IgD-negative memory B cell (primary cell): Measurements from ENCODE around the gene DLGAP5. TPM values are rescaled to one million over a fixed set of nuclear protein-coding genes. Genes with fewer than 3 reads are reported as not detected.

ENCODE experiments used
- H3K27ac Mint-ChIP-seq, 3 donors: one replicate each; pipeline ENCODE4 v1.8.0; 2020 to 2022; ENCODE audit warnings: mild to moderate bottlenecking in 3 of 3, mixed read lengths in 3 of 3, moderate library complexity in 1 of 3
- H3K27me3 Mint-ChIP-seq: one replicate; pipeline ENCODE4 v1.8.0; 2021; ENCODE audit warnings: mixed read lengths
- H3K36me3 Mint-ChIP-seq: one replicate; pipeline ENCODE4 v1.8.0; 2020; ENCODE audit warnings: mild to moderate bottlenecking, mixed read lengths
- H3K4me1 Mint-ChIP-seq, 3 donors: one replicate each; pipeline ENCODE4 v1.8.0; 2020 to 2022; ENCODE audit warnings: mixed read lengths in 3 of 3, mild to moderate bottlenecking in 1 of 3
- H3K4me3 Mint-ChIP-seq, 4 donors: one replicate each; pipeline ENCODE4 v1.8.0; 2020 to 2022; ENCODE audit warnings: mild to moderate bottlenecking in 4 of 4, mixed read lengths in 4 of 4, moderate library complexity in 3 of 4
- H3K9me3 Mint-ChIP-seq, 3 donors: one replicate each; pipeline ENCODE4 v1.8.0; 2020 to 2021; ENCODE audit warnings: mixed read lengths in 3 of 3, mild to moderate bottlenecking in 1 of 3
- polyA plus RNA-seq: library from polyadenylated mRNA; unstranded; fragments of 300-500 nt; fragmentation: Illumina TruSeq; gene quantifications from one replicate; pipeline ENCODE4 v1.2.3, GENCODE V29; 2021

DLGAP5 gene
- polyA plus RNA-seq, 1 donor from 2014 or later, result not detected

DNA sequence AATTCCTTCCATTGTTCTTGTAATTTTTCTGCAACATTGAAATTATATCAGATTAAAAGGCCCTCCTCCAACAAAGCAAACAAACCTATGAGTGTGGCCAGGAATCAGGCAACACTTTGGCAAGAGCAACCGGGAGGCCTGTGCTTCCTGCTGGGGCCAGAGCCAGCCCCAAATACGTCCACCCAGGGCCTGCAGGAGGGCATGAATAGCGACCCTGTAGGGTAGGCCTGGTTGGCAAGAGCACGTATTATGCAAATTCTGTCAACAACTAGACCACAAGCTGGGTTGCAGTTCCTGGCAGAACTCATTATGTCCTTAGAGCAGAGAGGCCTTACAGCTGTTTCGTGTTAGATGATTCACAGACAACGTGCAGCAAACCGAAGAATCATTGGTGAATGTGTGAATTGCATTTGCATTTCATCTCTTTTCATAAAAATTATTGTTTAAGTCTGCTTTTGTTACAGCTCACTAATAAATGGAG, 89.2 kb downstream of the DLGAP5 start:
- H3K9me3 Mint-ChIP-seq, result no peaks in the 10 kb centered on the region
- peak overlapping the region; percentile 78 to 95 (median 79) for H3K27ac Mint-ChIP-seq
- peaks cover 38 to 46% (median 42%) of the 10 kb centered on the region in 3 donors for H3K4me1 Mint-ChIP-seq
- H3K4me3 Mint-ChIP-seq, result peak overlapping the region in 3 of 4 donors; percentile 49 to 93 (median 60)
- no peaks in the 10 kb centered on the region for H3K27me3 Mint-ChIP-seq
- no peaks in the 10 kb centered on the region for H3K36me3 Mint-ChIP-seq

DNA sequence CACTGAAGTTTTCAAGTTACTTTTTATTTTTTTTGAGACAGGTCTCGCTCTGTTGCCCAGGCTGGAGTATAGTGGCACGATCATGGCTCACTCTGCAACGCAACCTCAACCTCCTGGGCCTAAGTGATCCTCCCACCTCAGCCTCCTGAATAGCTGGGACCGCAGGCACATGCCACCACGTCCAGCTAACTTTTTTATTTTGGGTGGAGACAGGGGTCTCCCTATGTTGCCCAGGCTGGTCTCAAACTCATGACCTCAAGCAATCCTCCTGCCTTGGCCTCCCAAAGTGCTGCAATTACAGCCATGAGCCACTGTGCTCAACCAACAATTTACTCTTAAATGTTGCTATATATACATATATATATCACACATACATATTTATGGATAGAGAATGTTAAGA, 89.7 kb downstream of the DLGAP5 start:
- Mint-ChIP-seq H3K9me3 (no peaks in the 10 kb centered on the region), H3K4me3 (peak overlapping the region in 1 of 4 donors; percentile 93), H3K4me1 (peaks cover 38 to 50% (median 42%) of the 10 kb centered on the region in 3 donors)

DNA sequence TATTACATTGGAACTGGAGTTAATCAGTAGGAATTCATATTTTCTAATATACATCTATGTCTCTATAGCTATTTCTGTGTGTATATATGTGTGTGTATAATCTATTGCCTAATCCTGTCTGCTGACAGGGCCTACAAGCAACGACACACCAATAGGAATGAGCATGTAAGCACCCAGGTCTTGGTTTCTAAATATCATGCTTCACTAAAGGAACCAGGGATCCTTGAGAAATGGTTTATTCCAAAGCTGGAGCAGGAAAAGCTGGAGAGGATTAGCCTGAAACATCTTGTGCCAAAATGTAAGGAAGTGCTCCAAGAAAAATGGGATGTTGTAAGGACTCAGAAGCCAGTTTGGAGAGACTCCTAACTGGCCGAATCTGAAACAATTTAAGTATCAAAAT, 91.6 kb downstream of the DLGAP5 start:
- no peak overlapping the region for H3K27ac Mint-ChIP-seq

More for the DNA sequence above, 89.7 kb downstream of the DLGAP5 start:
- no peaks in the 10 kb centered on the region for H3K36me3 Mint-ChIP-seq
- H3K27me3 Mint-ChIP-seq, result no peaks in the 10 kb centered on the region
- peak overlapping the region in 2 of 3 donors; percentile 78 to 79 for H3K27ac Mint-ChIP-seq

DNA sequence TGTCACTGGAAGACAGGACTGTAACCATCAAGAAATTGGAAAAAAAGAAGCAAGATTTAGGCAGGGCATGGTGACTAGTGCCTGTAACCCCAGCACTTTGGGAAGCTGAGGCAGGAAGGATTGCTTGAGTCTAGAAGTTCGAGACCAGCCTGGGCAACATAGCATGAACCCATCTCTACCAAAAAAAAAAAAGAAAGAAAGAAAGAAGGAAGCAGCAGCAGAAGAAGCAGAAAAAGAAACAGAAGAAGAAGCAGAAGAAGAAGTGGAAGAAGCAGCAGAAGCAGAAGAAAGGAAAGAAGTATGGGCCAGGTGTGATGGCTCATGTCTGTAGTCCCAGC, 92.9 kb downstream of the DLGAP5 start:
- Mint-ChIP-seq H3K27me3 (no peaks in the 10 kb centered on the region), H3K9me3 (no peaks in the 10 kb centered on the region), H3K4me3 (peak overlapping the region in 3 of 4 donors; percentile 10 to 67 (median 39)), H3K4me1 (peaks cover 29 to 41% (median 33%) of the 10 kb centered on the region in 3 donors), H3K27ac (peak overlapping the region; percentile 20 to 90 (median 56)), H3K36me3 (no peaks in the 10 kb centered on the region)

More for the DNA sequence above, 91.6 kb downstream of the DLGAP5 start:
- no peaks in the 10 kb centered on the region for H3K36me3 Mint-ChIP-seq
- H3K9me3 Mint-ChIP-seq, result no peaks in the 10 kb centered on the region
- no peak overlapping the region for H3K4me3 Mint-ChIP-seq
- H3K4me1 Mint-ChIP-seq, result peaks cover 38 to 50% (median 42%) of the 10 kb centered on the region in 3 donors
- H3K27me3 Mint-ChIP-seq, result no peaks in the 10 kb centered on the region

Other genes starting within 250 kb of the DLGAP5 start
- 3.9 TPM for gene WDHD1, start 164.5 kb downstream of the DLGAP5 start, polyA plus RNA-seq
- gene SOCS4, start 164.3 kb downstream of the DLGAP5 start, polyA plus RNA-seq, result 2.2 TPM
- gene MAPK1IP1L, start 139.9 kb downstream of the DLGAP5 start, polyA plus RNA-seq, result 119 TPM
- 7.6 TPM for gene LGALS3, start 62.3 kb downstream of the DLGAP5 start, polyA plus RNA-seq
- gene FBXO34, start 79.8 kb upstream of the DLGAP5 start, polyA plus RNA-seq, result 23.7 TPM
- gene ATG14, start 220.2 kb upstream of the DLGAP5 start, polyA plus RNA-seq, result 4.8 TPM
- not detected for gene TBPL2, start 249.0 kb upstream of the DLGAP5 start, polyA plus RNA-seq